H1 (cell line): ENCODE data around the gene DKK3.

ENCODE experiments used
- BRCA1 ChIP-seq: IDR thresholded peaks from 2 replicates; pipeline ENCODE4 v1.6.1; 2012; ENCODE audit warnings: low read depth, low read length, improper control_type of control experiment
- CEBPB ChIP-seq: IDR thresholded peaks from 2 replicates; pipeline ENCODE4 v1.6.1; 2012; ENCODE audit warnings: low read depth, low read length
- CHD1 ChIP-seq: IDR thresholded peaks from 2 replicates; pipeline ENCODE4 v1.6.1; 2012; ENCODE audit warnings: low read depth, low read length, improper control_type of control experiment
- FOSL1 ChIP-seq: IDR thresholded peaks from 2 replicates; pipeline ENCODE4 v1.6.1; 2011; ENCODE audit warnings: mild to moderate bottlenecking, low read depth, low read length, moderate library complexity; ENCODE audit not compliant: insufficient read depth
- HDAC2 ChIP-seq, 2 experiments: fragments of 300-600 bp in 1 of 2; sonication (generic) in 1 of 2; IDR thresholded peaks; 2 replicates each; pipeline ENCODE4 v1.6.1; 2011 to 2012; ENCODE audit warnings: low read depth in 2 of 2, low read length in 2 of 2, mild to moderate bottlenecking in 2 of 2, moderate library complexity in 2 of 2, borderline replicate concordance in 1 of 2, inconsistent platforms in 1 of 2
- NRF1 ChIP-seq: IDR thresholded peaks from 2 replicates; pipeline ENCODE4 v1.6.1; 2011; ENCODE audit warnings: mild to moderate bottlenecking, low read depth, low read length, improper control_type of control experiment
- RBBP5 ChIP-seq: IDR thresholded peaks from 2 replicates; pipeline ENCODE4 v1.7.1; 2012; ENCODE audit warnings: low read depth, mild to moderate bottlenecking, inconsistent platforms, low read length, moderate library complexity, borderline replicate concordance
- SIN3A ChIP-seq, 2 experiments: IDR thresholded peaks in 1 of 2; conservative IDR thresholded peaks in 1 of 2; 2 replicates each; pipeline ENCODE4 v1.6.1; 2011 to 2012; ENCODE audit warnings: low read length in 2 of 2, improper control_type of control experiment in 1 of 2, low read depth in 1 of 2, mild to moderate bottlenecking in 1 of 2
- TAF1 ChIP-seq: IDR thresholded peaks from 2 replicates; pipeline ENCODE4 v1.6.1; 2011; ENCODE audit warnings: mild to moderate bottlenecking, low read depth, low read length
- TAF7 ChIP-seq: optimal IDR thresholded peaks from 2 replicates; pipeline ENCODE3; 2011; ENCODE audit warnings: low read depth, mild to moderate bottlenecking, inconsistent platforms, low read length, moderate library complexity, borderline replicate concordance
- TF ChIP-seq, protein P1 (sequence below), 3 experiments: IDR thresholded peaks; 1 replicate in 2 of 3; 2 replicates in 1 of 3; pipeline versions ENCODE4 v1.5.1 to v1.6.1; 2011; ENCODE audit warnings: low read length in 3 of 3, mild to moderate bottlenecking in 3 of 3, inconsistent platforms in 2 of 3, low read depth in 1 of 3, moderate library complexity in 1 of 3; ENCODE audit not compliant: insufficient read depth in 1 of 3; ENCODE audit errors: control extremely low read depth in 1 of 3
- TF ChIP-seq, protein P2 (sequence below): IDR thresholded peaks from 2 replicates; pipeline ENCODE4 v1.6.1; 2011; ENCODE audit warnings: low read length, improper control_type of control experiment

- TF ChIP-seq SIN3A (conservative IDR thresholded peaks at IDR 0.05 in 1 of 2, IDR thresholded peaks at IDR 0.05 in 1 of 2; ENCODE audit: low read depth in 1 of 2, low read length in 2 of 2) (no peak), RBBP5 (no peak), CEBPB (no peak), TAF1 (no peak), TAF7 (no peak), NRF1 (no peak), BRCA1 (no peak), FOSL1 (no peak), HDAC2 (IDR thresholded peaks at IDR 0.05; ENCODE audit: borderline replicate concordance in 1 of 2, low read depth in 2 of 2, low read length in 2 of 2) (no peak), CHD1 (no peak)
- TF ChIP-seq, protein P1, sequence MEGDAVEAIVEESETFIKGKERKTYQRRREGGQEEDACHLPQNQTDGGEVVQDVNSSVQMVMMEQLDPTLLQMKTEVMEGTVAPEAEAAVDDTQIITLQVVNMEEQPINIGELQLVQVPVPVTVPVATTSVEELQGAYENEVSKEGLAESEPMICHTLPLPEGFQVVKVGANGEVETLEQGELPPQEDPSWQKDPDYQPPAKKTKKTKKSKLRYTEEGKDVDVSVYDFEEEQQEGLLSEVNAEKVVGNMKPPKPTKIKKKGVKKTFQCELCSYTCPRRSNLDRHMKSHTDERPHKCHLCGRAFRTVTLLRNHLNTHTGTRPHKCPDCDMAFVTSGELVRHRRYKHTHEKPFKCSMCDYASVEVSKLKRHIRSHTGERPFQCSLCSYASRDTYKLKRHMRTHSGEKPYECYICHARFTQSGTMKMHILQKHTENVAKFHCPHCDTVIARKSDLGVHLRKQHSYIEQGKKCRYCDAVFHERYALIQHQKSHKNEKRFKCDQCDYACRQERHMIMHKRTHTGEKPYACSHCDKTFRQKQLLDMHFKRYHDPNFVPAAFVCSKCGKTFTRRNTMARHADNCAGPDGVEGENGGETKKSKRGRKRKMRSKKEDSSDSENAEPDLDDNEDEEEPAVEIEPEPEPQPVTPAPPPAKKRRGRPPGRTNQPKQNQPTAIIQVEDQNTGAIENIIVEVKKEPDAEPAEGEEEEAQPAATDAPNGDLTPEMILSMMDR (IDR thresholded peaks at IDR 0.05; ENCODE audit: control extremely low read depth in 1 of 3, insufficient read depth in 1 of 3, low read depth in 1 of 3, low read length in 3 of 3), result no peak
- TF ChIP-seq, protein P2, sequence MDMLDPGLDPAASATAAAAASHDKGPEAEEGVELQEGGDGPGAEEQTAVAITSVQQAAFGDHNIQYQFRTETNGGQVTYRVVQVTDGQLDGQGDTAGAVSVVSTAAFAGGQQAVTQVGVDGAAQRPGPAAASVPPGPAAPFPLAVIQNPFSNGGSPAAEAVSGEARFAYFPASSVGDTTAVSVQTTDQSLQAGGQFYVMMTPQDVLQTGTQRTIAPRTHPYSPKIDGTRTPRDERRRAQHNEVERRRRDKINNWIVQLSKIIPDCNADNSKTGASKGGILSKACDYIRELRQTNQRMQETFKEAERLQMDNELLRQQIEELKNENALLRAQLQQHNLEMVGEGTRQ, result no peak
Measured at GRCh38 chr11:11971906-11972547, 36.4 kb downstream of the DKK3 start.
